PFSK-1 (cell line): ENCODE measurements around the gene C3orf20.

Experiments used
- POLR2AphosphoS5 ChIP-seq: IDR thresholded peaks from 2 replicates; pipeline ENCODE4 v1.6.1; 2012; ENCODE audit warnings: low read depth, mild to moderate bottlenecking, control low read depth, low read length, moderate library complexity
- TAF1 ChIP-seq: IDR thresholded peaks from 2 replicates; pipeline ENCODE4 v1.6.1; 2012; ENCODE audit warnings: low read length, control low read depth, borderline replicate concordance; ENCODE audit not compliant: insufficient read depth

DNA sequence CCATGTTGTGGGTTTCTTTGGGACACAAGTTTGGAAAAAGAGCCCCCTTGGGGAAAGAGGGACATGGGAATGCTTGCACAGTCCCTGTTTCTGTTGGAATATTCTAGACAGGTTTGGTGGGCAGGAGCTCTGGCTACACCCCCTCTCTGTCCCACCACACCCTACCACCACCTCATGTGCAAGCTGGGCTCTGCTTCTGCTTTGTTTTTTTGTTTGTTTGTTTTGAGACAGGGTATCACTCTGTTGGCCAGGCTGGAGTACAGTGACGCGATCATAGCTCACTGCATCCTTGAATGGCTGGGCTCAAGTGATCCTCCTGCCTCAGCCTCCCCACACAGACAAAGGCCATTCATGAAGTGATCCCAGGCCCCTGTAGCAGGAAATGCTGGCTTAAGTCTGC lies 86.9 kb downstream of the C3orf20 start:
- TF ChIP-seq TAF1 (no peak), POLR2AphosphoS5 (no peak)
